ENCODE data around the gene ENOSF1.

ENOSF1 gene

DNA sequence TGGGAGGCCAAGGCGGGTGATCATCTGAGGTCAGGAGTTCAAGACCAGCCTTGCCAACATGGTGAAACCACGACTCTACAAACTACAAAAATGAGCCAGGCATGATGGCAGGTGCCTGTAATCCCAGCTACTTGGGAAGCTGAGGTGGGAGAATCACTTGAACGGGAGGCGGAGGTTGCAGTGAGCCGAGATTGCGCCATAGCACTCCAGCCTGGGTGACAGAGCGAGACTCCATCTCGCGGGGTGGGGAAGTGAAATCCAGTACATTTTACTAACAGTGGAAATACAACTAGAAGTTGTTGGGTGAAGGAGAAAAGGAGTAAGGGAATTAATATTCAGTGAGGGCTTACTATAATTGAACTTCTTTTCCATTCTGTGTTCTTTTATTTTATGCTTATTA, 13.2 kb upstream of the ENOSF1 start:
- TF ChIP-seq, protein P1, sequence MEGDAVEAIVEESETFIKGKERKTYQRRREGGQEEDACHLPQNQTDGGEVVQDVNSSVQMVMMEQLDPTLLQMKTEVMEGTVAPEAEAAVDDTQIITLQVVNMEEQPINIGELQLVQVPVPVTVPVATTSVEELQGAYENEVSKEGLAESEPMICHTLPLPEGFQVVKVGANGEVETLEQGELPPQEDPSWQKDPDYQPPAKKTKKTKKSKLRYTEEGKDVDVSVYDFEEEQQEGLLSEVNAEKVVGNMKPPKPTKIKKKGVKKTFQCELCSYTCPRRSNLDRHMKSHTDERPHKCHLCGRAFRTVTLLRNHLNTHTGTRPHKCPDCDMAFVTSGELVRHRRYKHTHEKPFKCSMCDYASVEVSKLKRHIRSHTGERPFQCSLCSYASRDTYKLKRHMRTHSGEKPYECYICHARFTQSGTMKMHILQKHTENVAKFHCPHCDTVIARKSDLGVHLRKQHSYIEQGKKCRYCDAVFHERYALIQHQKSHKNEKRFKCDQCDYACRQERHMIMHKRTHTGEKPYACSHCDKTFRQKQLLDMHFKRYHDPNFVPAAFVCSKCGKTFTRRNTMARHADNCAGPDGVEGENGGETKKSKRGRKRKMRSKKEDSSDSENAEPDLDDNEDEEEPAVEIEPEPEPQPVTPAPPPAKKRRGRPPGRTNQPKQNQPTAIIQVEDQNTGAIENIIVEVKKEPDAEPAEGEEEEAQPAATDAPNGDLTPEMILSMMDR (IDR thresholded peaks at IDR 0.05), result no peak
- H3K4me2 ChIP-seq (ENCODE audit: low read length), result no peak overlapping the region
- H3K27ac ChIP-seq, result no peak overlapping the region
- H3K79me2 ChIP-seq, result no peaks in the 10 kb centered on the region
- H3K9me3 ChIP-seq (ENCODE audit: control insufficient read depth, low read length), result no peaks in the 10 kb centered on the region
- no peaks in the 10 kb centered on the region for H3K4me1 ChIP-seq
- H3K4me3 ChIP-seq (ENCODE audit: low read depth, low read length), result no peak overlapping the region
- no peak overlapping the region for H2AFZ ChIP-seq
- H3K9ac ChIP-seq, result no peak overlapping the region
- H3K36me3 ChIP-seq (ENCODE audit: control insufficient read depth, insufficient read depth, low read length), result no peaks in the 10 kb centered on the region
- H3K27me3 ChIP-seq (ENCODE audit: control insufficient read depth, insufficient read depth, low read length), result no peaks in the 10 kb centered on the region

DNA sequence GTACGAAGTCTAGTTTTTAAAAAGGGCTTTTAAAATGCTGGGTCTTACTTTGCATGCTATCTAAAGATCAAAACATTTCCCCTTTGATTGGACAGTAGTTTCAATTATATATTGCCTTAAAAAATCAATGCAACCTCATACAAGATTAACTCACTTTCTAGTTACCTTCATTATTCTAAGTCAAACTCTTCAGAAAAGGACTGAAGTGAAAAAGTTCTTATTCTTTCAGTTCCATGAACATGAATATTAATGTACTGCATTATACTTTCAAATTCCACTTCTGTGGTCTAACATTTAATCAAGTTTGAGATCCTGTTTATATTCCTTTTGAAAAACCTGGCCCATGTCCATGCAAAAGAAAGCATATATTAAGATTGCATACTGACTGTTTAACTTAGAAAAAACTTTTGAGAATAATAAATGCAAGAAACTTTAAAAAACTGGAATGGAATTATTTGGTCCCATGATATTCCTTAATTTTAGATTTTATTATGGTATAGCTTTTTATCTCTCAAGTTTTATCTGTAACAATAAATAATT, 11.2 kb upstream of the ENOSF1 start:
- Histone ChIP-seq H3K27ac (no peak overlapping the region), H3K4me1 (no peaks in the 10 kb centered on the region), H3K9ac (no peak overlapping the region), H3K9me3 (ENCODE audit: control insufficient read depth, low read length) (no peaks in the 10 kb centered on the region), H3K4me3 (ENCODE audit: low read depth, low read length) (no peak overlapping the region), H3K36me3 (ENCODE audit: control insufficient read depth, insufficient read depth, low read length) (no peaks in the 10 kb centered on the region), H3K79me2 (no peaks in the 10 kb centered on the region), H3K27me3 (ENCODE audit: control insufficient read depth, insufficient read depth, low read length) (no peaks in the 10 kb centered on the region), H2AFZ (no peak overlapping the region), H3K4me2 (ENCODE audit: low read length) (no peak overlapping the region)
- TF ChIP-seq, protein P1 (IDR thresholded peaks at IDR 0.05), result no peak

DNA sequence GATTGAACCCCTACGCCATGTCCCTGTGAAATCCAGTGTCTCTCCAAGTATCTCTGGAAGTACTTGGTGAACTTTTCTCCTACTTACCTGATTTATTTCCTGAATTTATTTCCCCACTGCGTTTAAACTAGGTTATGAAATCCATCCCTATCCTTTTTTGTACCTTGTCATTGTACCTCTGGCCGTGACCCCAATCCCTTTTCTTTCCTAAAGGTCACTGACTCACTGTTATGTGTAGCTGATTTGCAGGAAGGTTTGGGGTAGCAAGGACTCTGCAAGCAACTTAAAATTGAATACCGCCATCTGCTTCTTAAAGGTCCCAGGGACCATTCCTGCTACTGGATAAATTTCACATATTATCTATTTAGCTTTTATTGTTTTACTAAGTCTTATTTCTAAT, 4.6 kb upstream of the ENOSF1 start:
- Histone ChIP-seq H3K9ac (no peak overlapping the region), H3K27me3 (ENCODE audit: control insufficient read depth, insufficient read depth, low read length) (no peaks in the 10 kb centered on the region), H2AFZ (no peak overlapping the region), H3K79me2 (no peaks in the 10 kb centered on the region), H3K4me3 (ENCODE audit: low read depth, low read length) (no peak overlapping the region), H3K27ac (no peak overlapping the region), H3K9me3 (ENCODE audit: control insufficient read depth, low read length) (no peaks in the 10 kb centered on the region), H3K4me2 (ENCODE audit: low read length) (no peak overlapping the region), H3K36me3 (ENCODE audit: control insufficient read depth, insufficient read depth, low read length) (no peaks in the 10 kb centered on the region), H3K4me1 (no peaks in the 10 kb centered on the region)
- TF ChIP-seq, protein P1 (IDR thresholded peaks at IDR 0.05), result no peak

DNA sequence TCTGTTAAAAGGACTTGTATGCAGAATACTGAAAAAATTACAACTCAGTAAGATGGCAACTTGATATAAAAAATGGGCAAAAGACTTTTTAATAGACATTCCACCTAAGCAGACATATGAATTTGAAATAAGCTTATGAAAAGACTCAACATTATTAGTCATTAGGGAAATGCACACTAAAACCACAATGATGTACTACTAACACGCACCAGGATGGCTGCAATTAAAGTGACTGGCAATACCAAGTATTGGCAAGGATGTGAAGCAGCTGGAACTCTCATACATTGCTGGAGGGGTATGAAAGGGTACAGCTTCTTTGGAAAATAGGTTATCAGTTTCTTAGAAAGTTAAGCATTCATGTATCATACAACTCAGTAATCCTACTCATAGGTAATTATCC, 3.2 kb upstream of the ENOSF1 start:
- Histone ChIP-seq H3K4me2 (ENCODE audit: low read length) (no peak overlapping the region), H3K27me3 (ENCODE audit: control insufficient read depth, insufficient read depth, low read length) (no peaks in the 10 kb centered on the region), H3K9me3 (ENCODE audit: control insufficient read depth, low read length) (no peaks in the 10 kb centered on the region), H3K4me1 (no peaks in the 10 kb centered on the region), H3K9ac (no peak overlapping the region), H3K36me3 (ENCODE audit: control insufficient read depth, insufficient read depth, low read length) (no peaks in the 10 kb centered on the region), H3K27ac (no peak overlapping the region), H3K79me2 (peaks cover 8% of the 10 kb centered on the region), H3K4me3 (ENCODE audit: low read depth, low read length) (no peak overlapping the region), H2AFZ (no peak overlapping the region)
- TF ChIP-seq, protein P1 (IDR thresholded peaks at IDR 0.05), result no peak

DNA sequence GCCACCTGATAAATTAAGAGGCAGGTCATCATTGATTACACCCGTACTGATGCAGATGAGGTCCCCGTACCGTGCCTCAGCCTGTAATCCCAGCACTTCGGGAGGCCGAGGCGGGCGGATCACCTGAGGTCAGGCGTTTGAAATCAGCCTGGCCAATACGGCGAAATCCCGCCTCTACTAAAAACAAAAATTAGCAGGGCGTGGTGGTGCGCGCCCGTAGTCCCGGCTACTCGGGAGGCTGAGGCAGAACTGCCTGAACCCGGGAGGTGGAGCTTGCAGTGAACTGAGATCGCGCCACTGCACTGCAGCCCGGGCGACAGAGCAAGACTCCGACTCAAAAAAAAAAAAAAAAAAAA, 683 bp upstream of the ENOSF1 start:
- Histone ChIP-seq H3K4me1 (no peaks in the 10 kb centered on the region), H3K4me2 (ENCODE audit: low read length) (peak overlapping the region; percentile 46), H3K27me3 (ENCODE audit: control insufficient read depth, insufficient read depth, low read length) (no peaks in the 10 kb centered on the region), H3K9me3 (ENCODE audit: control insufficient read depth, low read length) (no peaks in the 10 kb centered on the region), H3K9ac (no peak overlapping the region), H3K36me3 (ENCODE audit: control insufficient read depth, insufficient read depth, low read length) (no peaks in the 10 kb centered on the region), H3K79me2 (peaks cover 13% of the 10 kb centered on the region), H3K27ac (peak overlapping the region; percentile 92), H2AFZ (peak overlapping the region; percentile 97), H3K4me3 (ENCODE audit: low read depth, low read length) (peak overlapping the region; percentile 43)
- TF ChIP-seq, protein P1 (IDR thresholded peaks at IDR 0.05), result no peak

Measured in parathyroid adenoma (tissue), 2 donors.